HG03457 (cell line): Measurements from ENCODE around the gene NBPF12.
A peak's percentile ranks its signal among the peaks of the same experiment; 100 is the strongest.
"Not testable (repeated sequence)": the region's sequence is repeated elsewhere in the genome, so short reads cannot be mapped to it uniquely, and the experiment has no call there.

Source experiments
- ATAC-seq: cut with Tn5 transposase; IDR thresholded peaks from one replicate; pipeline ENCODE4 v1.9.1; 2021; ENCODE audit warnings: moderate number of reproducible peaks; ENCODE audit not compliant: unreplicated experiment

Gene NBPF12, protein sequence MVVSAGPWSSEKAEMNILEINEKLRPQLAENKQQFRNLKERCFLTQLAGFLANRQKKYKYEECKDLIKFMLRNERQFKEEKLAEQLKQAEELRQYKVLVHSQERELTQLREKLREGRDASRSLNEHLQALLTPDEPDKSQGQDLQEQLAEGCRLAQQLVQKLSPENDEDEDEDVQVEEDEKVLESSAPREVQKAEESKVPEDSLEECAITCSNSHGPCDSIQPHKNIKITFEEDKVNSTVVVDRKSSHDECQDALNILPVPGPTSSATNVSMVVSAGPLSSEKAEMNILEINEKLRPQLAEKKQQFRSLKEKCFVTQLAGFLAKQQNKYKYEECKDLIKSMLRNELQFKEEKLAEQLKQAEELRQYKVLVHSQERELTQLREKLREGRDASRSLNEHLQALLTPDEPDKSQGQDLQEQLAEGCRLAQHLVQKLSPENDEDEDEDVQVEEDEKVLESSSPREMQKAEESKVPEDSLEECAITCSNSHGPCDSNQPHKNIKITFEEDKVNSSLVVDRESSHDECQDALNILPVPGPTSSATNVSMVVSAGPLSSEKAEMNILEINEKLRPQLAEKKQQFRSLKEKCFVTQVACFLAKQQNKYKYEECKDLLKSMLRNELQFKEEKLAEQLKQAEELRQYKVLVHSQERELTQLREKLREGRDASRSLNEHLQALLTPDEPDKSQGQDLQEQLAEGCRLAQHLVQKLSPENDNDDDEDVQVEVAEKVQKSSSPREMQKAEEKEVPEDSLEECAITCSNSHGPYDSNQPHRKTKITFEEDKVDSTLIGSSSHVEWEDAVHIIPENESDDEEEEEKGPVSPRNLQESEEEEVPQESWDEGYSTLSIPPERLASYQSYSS (N-terminal part only)

DNA sequence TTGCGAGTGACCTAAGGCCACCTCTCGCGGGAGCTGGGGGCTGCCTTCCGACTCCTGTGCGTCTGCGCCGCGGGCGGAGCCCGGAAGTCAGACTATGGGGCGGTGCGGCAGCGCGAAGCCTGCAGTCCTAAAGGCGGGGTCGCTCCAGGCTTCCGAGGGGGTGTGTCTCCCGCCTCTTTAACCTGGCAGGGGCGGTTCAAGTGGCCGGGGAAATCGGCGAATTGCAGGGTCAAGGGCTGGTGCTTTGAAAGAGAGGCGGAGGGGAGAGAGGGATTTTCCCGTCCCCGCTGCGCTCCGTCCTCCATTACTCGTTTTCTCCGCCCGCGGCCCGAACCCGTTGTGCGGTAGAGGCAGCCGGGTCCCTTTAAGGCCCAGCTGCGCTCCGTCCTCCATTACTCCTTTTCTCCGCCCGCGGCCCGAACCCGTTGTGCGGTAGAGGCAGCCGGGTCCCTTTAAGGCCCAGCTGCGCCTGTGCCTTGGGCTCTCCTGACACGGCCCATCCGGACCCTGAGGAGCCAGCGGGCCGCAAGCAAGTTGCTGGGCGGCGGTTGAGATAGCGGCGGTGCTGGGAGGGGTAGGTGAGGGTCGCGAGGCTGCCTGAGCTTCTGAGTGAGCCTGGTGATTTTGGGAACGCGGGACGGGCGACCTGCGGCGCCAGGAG is at the start of gene NBPF12:
TSS of gene NBPF12 (plus strand) at position 83 of the 661 bp plus-strand sequence. CDS start 21,820 bp downstream, outside the sequence.
- ATAC-seq, result peak; percentile 59

DNA sequence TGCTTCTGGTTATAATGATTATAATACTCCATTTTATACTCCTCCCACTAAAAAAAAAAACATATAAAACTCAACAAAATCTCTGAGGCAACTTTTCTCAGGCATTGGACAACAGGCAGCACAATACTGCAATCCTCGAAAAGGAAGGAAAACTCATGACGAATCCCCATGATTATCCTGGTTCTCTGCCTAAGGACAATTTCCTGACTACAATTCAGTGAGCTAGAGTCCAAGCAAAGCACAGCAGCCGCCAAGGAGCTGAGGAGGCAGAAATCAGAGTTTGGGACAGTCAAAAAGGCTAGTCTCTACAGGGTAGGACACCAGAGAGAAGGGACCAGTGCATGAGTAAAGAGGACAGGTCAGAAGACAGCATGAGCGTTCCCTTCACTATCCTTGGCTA is 46.8 kb upstream of the NBPF12 start:
- ATAC-seq, result not testable (repeated sequence)

DNA sequence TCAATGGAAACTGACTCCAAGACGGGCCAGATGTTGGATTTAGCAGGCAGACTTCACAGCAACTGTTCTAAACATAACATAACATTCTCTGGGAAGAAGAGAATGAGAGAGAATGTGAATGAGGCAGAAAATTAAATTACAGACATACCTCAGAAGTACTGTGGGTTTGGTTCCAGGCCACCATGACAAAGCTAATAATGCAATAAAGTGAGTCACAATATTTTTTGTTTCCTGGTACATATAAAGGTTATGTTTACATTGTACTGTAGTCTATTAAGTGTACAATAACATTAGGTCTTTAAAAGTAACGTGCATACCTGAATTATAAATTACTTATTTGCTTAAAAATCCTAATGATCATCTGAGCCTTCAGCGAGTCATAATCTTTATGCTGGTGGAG is 45.8 kb upstream of the NBPF12 start:
- ATAC-seq, result not testable (repeated sequence)

DNA sequence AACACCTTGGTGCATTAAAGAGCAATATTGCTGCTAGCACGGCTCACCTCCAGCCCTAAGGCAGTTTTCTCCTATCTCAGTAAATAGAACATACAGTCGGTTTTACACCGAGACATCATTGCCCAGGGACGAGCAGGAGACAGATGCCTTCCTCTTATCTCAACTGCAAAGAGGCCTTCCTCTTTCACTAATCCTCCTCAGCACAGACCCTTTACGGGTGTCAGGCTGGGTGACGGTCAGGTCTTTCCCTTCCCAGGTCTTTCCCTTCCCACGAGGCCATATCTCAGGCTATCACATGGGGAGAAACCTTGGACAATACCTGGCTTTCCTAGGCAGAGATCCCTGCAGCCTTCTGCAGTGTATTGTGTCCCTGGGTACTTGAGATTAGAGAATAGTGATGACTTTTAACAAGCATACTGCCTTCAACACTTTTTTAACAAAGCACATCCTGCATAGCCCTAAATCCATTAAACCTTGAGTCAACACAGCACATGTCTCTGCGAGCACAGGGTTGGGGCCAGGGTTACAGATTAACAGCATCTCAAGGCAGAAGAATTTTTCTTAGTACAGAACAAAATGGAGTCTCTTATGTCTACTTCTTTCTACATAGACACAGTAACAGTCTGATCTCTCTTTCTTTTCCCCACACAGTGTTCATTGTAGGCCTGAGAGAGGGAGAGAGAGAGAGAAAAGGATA is 30.4 kb upstream of the NBPF12 start:
- ATAC-seq, result not testable (repeated sequence)

DNA sequence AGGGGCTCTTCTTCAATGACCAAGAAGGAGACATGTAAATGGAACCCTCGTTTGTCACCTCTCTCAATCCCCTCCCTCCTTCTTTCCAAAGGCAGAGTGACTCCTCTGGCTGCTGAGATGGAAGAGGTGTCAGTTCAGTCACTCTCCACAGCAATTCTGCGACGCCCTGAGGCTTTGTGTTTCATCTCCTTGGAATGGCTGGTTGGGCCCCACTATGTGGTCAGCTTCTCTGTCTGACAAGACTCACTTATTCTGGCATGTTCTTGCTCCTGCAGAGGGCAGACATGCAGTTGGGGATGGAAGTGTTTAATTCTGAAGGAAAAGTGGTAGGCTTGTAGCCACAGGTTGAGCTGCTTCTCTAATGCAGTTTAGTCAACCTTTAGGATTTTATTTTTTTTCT is 25.1 kb upstream of the NBPF12 start:
- ATAC-seq, result not testable (repeated sequence)

DNA sequence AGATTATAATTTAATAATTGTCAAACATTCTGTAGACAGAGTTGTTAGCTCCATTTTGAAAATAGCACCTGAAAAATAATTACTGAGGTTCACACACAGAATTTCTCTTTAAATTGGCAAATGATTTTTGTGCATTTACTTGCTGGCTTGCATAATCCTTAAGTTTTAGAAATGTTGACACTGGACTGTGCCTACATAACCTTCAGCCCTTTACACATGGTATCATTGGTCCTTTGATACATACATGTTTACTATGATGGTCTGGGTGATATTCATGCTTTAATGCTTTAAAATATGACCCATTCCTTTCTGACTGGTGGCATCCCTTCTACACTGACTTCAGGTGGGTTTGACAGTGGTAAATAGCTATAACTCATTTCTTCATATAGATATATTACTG is 17.3 kb upstream of the NBPF12 start:
- ATAC-seq, result not testable (repeated sequence)

DNA sequence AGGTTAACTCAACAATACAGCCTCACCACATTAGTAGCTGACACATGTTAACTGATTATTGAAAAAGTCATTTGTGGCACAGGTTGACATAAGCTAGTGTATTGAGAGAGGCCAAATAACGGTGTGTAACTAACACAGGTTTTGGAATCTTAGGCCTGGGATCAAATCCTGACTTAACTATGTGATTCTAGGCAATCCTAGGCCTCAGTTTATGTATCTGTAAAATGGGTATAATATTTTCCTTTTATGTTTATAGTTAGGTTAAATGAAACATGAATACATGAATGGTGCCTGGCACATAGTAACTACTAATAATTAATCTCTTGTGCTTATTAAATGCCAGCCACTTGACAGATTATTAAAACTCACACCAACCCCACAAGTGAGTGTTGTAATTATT is 15.5 kb upstream of the NBPF12 start:
- ATAC-seq, result not testable (repeated sequence)

DNA sequence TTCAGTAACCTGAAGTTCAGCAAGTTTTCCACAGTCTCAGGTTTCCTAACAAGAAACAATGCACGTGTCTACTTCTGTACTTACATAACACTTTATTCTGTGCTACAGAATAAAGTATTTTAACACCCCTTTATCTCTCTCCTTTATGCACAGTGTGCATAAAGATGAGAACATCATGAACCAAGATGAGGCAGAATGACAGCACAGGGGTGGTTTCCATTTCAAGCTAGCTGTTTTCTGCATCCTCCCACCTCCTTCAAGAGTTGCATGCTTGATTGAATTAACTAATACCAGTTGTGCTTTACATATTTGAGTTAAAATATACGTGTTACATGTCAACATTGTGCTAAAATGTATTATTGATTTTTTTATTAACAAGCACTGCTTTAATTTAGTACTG is 14.0 kb upstream of the NBPF12 start:
- not testable (repeated sequence) for ATAC-seq

DNA sequence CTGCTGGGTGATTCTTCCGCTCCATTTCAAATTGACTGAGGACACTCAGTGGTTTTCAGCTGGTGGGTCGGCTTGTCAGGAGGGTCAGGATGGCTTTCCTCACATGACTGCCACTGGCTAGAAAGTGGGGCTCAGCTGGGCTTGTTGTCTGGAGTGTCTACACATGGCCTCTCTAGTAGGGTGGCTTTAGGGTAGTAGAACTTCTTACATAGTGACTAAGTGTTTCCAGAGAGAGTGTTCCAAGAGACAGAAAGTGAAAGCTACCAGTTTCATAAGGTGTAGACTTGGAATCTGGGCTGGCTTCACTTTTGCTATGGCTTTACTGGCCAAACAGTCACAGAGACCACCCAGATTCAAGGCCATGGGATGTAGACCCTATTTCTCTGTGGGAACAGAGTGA is 11.7 kb upstream of the NBPF12 start:
- not testable (repeated sequence) for ATAC-seq

DNA sequence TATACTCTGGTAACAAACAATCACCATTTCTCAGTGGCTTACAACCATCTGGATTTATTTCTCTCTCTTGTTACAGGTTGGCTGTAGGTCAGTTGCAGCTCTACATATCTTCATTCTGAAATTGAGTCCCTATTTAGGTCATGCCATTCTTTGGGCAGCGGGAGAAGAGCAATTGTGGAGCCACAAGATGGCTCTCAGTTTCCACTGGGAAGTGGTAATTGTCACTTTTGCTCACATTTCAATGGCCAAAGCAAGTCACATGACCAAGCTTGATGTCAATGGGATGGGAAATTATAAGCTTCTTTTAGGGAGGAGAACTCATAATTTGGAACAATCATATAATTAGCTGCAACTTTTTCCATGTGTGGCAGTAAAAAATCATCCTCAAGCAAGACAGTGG is 7.9 kb upstream of the NBPF12 start:
- ATAC-seq, result not testable (repeated sequence)

DNA sequence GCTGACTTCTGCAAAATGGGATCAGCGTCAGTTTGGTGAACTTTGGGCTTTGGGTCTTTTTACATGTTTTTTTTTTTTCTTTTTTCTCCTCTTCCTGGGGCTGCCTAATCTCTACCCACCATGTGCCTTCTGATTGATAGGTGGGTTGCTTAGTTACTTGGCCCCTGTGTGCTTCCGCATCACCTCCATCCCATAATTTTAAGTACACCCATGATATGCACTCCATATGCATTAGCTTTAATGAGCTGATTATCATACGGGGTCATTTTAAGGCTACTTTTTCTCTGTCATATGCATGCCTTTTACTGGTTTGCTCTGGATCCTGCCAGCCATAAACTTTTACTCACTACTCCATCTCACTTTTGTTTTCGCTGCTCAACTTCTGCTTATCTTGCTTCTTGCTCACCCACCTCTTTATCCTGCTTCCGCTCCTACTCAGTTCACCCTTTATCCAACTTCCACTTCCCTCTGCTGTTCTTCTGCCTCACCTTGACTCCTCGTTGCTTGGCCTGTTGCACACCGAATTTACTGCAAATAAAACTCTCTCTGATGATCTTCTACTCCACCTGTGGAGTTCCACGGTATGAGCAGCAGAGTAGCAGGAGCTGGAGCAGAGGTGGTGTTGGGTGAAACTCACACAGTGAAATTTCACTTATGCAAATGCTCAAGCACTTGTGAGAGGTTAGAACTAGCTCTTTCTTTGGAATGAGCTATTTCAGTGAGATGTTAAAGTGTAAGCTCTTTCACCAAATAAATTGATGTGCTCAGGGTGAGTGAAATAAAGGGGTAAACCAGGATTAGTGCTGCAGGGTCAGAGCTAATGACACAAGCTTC is 3.5 kb upstream of the NBPF12 start:
- not testable (repeated sequence) for ATAC-seq

DNA sequence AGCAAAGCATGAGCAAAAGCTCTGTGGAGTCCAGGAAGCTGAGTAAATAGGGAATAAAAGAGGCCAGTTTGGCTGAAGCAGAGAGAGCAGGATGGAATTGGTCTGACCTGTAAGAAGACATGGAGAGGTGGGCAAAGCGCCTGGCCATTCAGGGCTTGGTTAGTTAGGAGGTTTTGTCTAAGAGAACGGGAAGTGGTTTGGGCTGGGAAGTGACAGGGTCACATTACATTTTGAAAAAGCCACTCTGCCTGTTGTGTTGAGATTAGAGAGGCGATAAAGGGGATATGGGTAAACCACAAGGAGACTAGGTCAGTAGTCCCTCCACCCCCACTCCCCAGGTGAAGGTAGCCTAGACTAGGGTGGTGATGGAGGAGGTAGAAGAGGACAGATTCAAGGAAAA is 662 bp upstream of the NBPF12 start:
- ATAC-seq, result not testable (repeated sequence)

DNA sequence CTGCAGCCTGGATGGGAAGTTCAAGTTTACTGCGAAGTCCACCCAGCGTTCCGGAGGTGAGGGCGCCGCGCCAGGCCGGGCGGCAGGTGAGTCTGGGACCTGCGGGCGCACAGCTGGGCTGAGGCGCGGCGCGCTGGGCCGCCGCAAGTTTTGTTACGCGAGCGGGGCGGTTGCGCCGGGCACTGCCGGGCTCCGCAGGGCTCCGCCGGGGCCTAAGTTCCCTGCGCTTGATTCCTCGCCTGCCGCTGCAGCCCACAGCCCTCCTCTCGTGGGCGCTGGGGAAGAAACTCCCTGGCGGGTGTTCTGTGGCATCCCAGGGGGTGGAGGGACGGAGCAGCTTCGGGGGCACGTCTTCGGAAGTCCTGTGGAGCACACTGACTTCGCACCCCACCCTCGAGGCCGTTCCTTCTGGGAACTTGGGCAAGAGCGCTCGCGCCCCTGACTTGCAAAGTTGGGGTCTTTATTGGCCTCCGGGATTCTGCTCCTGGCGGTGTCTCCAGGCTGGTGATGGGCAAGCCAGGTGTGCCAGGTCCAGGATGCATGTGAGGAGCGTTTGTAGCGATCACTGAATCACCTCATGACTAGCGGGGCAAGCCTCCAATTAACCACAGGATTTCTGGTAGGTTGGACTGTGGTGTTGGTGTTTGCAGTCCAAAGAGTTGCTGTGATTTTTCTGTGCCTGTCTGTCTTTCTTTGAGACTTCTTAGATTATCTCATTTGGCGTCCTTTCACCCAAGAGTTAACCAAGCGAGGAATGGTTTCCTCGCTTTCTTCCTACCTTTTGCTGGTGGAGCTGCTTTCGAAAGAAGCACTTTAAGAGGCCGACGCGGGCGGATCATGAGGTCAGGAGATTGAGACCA is 1.0 kb downstream of the NBPF12 start:
- peak; percentile 15 for ATAC-seq

DNA sequence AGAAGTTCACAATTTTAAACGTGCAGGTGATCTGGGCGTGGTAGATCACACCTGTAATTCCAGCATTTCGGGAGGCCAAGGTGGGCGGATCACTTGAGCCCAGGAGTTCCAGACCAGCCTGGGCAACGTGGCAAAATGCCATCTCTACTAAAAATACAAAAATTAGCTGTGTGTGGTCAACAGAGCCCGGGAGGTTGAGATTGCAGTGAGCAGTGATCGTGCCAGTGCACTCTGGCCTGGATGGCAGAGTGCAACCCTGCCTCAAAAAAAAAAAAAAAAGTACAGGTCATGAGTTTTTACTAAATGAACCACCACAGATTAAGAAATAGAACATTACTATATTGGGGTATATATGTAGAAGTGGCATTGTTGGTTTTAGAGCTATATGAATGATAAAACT is 2.2 kb downstream of the NBPF12 start:
- ATAC-seq, result not testable (repeated sequence)

DNA sequence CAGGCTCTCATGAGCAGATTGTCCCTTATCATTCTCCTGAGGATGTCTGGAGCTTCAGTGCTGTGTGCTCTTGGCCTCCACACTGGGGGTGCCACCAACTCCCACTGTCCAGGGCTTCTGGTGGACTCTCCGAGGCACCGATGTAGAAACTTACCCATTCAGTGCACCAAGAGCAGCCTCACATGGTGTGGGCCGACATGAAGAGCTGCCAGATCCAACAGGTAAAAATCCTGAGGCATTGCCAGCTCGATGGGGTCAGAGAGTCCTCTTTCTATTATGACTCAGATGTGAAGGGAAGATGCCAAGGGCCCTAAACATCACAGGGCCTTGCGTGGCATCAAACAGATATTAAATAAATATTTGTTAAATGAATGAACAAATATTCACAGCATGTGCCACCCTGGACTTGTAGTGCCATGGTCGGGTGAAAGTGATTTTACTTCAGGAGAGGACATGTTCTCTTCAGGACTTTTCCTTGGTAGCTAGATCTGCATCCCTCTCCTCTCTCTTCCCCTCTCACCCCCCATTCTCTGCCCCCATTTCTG is 5.3 kb downstream of the NBPF12 start:
- ATAC-seq, result not testable (repeated sequence)

DNA sequence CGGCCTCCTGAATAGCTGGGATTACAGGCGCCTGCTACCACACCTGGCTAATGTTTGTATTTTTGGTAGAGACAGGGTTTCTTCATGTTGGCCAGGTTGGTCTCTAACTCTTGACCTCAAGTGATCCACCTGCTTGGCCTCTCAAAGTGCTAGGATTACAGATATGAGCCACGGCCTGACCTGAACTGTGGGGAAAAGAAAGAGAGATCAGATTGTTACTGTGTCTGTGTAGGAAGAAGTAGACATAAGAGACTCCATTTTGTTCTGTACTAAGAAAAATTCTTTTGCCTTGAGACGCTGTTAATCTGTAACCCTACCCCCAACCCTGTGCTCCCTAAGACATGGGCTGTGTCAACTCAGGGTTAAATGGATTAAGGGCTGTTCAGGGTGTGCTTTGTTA is 10.0 kb downstream of the NBPF12 start:
- ATAC-seq, result not testable (repeated sequence)

DNA sequence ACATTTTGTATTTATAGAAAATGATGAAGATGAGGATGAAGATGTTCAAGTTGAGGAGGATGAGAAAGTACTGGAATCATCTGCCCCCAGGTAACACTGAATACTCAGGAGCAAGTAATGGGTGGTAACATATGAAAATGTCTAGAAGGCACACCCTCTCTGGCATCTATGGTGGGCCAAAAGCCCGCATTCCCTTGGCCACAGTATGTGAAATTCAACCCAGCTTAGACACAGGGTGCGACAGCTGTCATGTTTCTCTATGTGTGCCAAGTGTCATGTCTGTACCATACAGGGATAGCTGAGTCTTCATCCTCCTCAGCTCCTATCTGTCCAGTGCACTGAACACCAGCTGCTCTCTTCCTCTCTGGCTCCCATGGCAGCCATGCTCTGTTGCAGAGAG is 26.2 kb downstream of the NBPF12 start:
- ATAC-seq, result not testable (repeated sequence)

DNA sequence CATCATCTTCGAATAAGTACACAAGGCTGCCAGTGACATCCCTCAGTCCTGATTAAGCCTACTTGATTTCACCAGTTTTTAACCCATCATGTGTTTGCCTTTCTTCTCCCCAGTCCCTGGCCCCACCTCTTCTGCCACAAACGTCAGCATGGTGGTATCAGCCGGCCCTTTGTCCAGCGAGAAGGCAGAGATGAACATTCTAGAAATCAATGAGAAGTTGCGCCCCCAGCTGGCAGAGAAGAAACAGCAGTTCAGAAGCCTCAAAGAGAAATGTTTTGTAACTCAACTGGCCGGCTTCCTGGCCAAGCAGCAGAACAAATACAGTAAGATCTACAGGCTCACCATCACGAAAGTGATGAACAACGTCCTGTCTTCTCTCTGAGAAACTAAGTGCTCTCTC is 28.2 kb downstream of the NBPF12 start:
- not testable (repeated sequence) for ATAC-seq
